GM12875 (cell line): Measurements from ENCODE around the gene RYR1.

Source experiments
- H3K4me3 ChIP-seq: one replicate; pipeline ENCODE4 v1.5.1; 2011; ENCODE audit warnings: low read depth, low read length, control low read depth
- CTCF ChIP-seq: IDR thresholded peaks from 2 replicates; pipeline ENCODE4 v1.5.1; 2011; ENCODE audit warnings: low read depth, mild to moderate bottlenecking, control low read depth, inconsistent platforms, low read length, moderate library complexity, borderline replicate concordance; ENCODE audit not compliant: insufficient read depth

Gene RYR1

GRCh38 chr19:38441657-38442348 is 8.3 kb downstream of the RYR1 start:
- TF ChIP-seq CTCF: peak; percentile 19; the same call in 1 of the 2 replicates
- no peak overlapping the region for H3K4me3 ChIP-seq

- no peak overlapping the region for H3K4me3 ChIP-seq
- TF ChIP-seq CTCF: no peak
Observed at GRCh38 chr19:38442736-38443135, 9.2 kb downstream of the RYR1 start.

GRCh38 chr19:38443458-38443999 is 10.0 kb downstream of the RYR1 start:
- no peak for TF ChIP-seq CTCF
- H3K4me3 ChIP-seq: no peak overlapping the region

- no peak for TF ChIP-seq CTCF
- H3K4me3 ChIP-seq: no peak overlapping the region
Observed at GRCh38 chr19:38444026-38444425, 10.5 kb downstream of the RYR1 start.

- H3K4me3 ChIP-seq: no peak overlapping the region
- TF ChIP-seq CTCF: no peak
Observed at GRCh38 chr19:38445362-38445761, 11.9 kb downstream of the RYR1 start.

- no peak for TF ChIP-seq CTCF
- H3K4me3 ChIP-seq: no peak overlapping the region
Observed at GRCh38 chr19:38448225-38448624, 14.7 kb downstream of the RYR1 start.

- no peak overlapping the region for H3K4me3 ChIP-seq
- TF ChIP-seq CTCF: no peak
Observed at GRCh38 chr19:38449518-38449917, 16.0 kb downstream of the RYR1 start.
